HTR-8/SVneo (cell line): ENCODE measurements around the gene TMIGD3.

Source experiments
- DNase-seq: peaks from one replicate; pipeline ENCODE4 v3.0.0; 2011; ENCODE audit warnings: low spot score, mixed read lengths; ENCODE audit not compliant: insufficient read length
- FAIRE-seq: peaks from 2 replicates; lab custom pipeline; 2011; peaks lifted over from hg19 to GRCh38; lab: Jason Lieb, UNC

Gene TMIGD3

GRCh38 chr1:111511370-111511769 lies 7.9 kb upstream of the TMIGD3 start:
- no peak for DNase-seq
- FAIRE-seq: no peak

- FAIRE-seq: no peak
- no peak for DNase-seq
Observed at GRCh38 chr1:111509997-111510375, 6.6 kb upstream of the TMIGD3 start.

GRCh38 chr1:111507411-111508201 lies 4.2 kb upstream of the TMIGD3 start:
- FAIRE-seq: no peak
- DNase-seq: peak; percentile 25

GRCh38 chr1:111506561-111506960 lies 3.1 kb upstream of the TMIGD3 start:
- DNase-seq (no peak), FAIRE-seq (no peak)

- FAIRE-seq: no peak
- DNase-seq: no peak
Observed at GRCh38 chr1:111505641-111506119, 2.2 kb upstream of the TMIGD3 start.

GRCh38 chr1:111504097-111504496 lies 664 bp upstream of the TMIGD3 start:
- FAIRE-seq (no peak), DNase-seq (no peak)

GRCh38 chr1:111501645-111502044 lies 1.8 kb downstream of the TMIGD3 start:
- no peak for FAIRE-seq

GRCh38 chr1:111499026-111499785 lies 4.2 kb downstream of the TMIGD3 start:
- DNase-seq (no peak), FAIRE-seq (no peak)

More at GRCh38 chr1:111501645-111502044, 1.8 kb downstream of the TMIGD3 start:
- no peak for DNase-seq

GRCh38 chr1:111497592-111497991 lies 5.8 kb downstream of the TMIGD3 start:
- FAIRE-seq (no peak), DNase-seq (no peak)

- DNase-seq (no peak), FAIRE-seq (no peak)
Observed at GRCh38 chr1:111496398-111496797, 7.0 kb downstream of the TMIGD3 start.

GRCh38 chr1:111491070-111491469 lies 12.4 kb downstream of the TMIGD3 start:
- FAIRE-seq: no peak

GRCh38 chr1:111490220-111490619 lies 13.2 kb downstream of the TMIGD3 start:
- no peak for FAIRE-seq
- DNase-seq: no peak

More at GRCh38 chr1:111491070-111491469, 12.4 kb downstream of the TMIGD3 start:
- DNase-seq: no peak

- DNase-seq (no peak), FAIRE-seq (no peak)
Observed at GRCh38 chr1:111489604-111490003, 13.8 kb downstream of the TMIGD3 start.

GRCh38 chr1:111488669-111489068 lies 14.8 kb downstream of the TMIGD3 start:
- no peak for FAIRE-seq
- no peak for DNase-seq

GRCh38 chr1:111487133-111487532 lies 16.3 kb downstream of the TMIGD3 start:
- FAIRE-seq: no peak
- no peak for DNase-seq

GRCh38 chr1:111486431-111486830 lies 17.0 kb downstream of the TMIGD3 start:
- DNase-seq (no peak), FAIRE-seq (no peak)

- DNase-seq (no peak), FAIRE-seq (no peak)
Observed at GRCh38 chr1:111484391-111485026, 18.9 kb downstream of the TMIGD3 start.

GRCh38 chr1:111483876-111484275 lies 19.6 kb downstream of the TMIGD3 start:
- DNase-seq: no peak
- no peak for FAIRE-seq

GRCh38 chr1:111483166-111483565 lies 20.3 kb downstream of the TMIGD3 start:
- FAIRE-seq (no peak), DNase-seq (no peak)

GRCh38 chr1:111481387-111482221 lies 21.8 kb downstream of the TMIGD3 start:
- DNase-seq (peak; percentile 56), FAIRE-seq (no peak)
